GM13976 (cell line): ENCODE measurements around the gene ODF4.

Experiments used
- DNase-seq: peaks from one replicate; pipeline ENCODE4 v3.0.0; 2012; ENCODE audit warnings: low spot score
- in situ Hi-C: fragments of 300-500 bp; cut with MboI; formaldehyde crosslinking; loops from one replicate; pipeline ENCODE4 v1.12.0; 2022; ENCODE audit warnings: low sequenced_read_pairs, mixed read lengths, inconsistent platforms; ENCODE audit not compliant: unreplicated experiment
- TF ChIP-seq, protein P1 (sequence below): IDR thresholded peaks from 2 replicates; pipeline ENCODE4 v1.5.1; 2012; ENCODE audit warnings: borderline replicate concordance, mild to moderate bottlenecking; ENCODE audit not compliant: insufficient read depth; ENCODE audit errors: extremely low read depth, missing control alignments, control extremely low read depth

ODF4 gene

GRCh38 chr17:8318010-8318935 lies 21.4 kb upstream of the ODF4 start:
- in situ Hi-C loops: no loop called here
- TF ChIP-seq, protein P1, sequence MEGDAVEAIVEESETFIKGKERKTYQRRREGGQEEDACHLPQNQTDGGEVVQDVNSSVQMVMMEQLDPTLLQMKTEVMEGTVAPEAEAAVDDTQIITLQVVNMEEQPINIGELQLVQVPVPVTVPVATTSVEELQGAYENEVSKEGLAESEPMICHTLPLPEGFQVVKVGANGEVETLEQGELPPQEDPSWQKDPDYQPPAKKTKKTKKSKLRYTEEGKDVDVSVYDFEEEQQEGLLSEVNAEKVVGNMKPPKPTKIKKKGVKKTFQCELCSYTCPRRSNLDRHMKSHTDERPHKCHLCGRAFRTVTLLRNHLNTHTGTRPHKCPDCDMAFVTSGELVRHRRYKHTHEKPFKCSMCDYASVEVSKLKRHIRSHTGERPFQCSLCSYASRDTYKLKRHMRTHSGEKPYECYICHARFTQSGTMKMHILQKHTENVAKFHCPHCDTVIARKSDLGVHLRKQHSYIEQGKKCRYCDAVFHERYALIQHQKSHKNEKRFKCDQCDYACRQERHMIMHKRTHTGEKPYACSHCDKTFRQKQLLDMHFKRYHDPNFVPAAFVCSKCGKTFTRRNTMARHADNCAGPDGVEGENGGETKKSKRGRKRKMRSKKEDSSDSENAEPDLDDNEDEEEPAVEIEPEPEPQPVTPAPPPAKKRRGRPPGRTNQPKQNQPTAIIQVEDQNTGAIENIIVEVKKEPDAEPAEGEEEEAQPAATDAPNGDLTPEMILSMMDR: no peak
- peak; percentile 9 for DNase-seq

DNA sequence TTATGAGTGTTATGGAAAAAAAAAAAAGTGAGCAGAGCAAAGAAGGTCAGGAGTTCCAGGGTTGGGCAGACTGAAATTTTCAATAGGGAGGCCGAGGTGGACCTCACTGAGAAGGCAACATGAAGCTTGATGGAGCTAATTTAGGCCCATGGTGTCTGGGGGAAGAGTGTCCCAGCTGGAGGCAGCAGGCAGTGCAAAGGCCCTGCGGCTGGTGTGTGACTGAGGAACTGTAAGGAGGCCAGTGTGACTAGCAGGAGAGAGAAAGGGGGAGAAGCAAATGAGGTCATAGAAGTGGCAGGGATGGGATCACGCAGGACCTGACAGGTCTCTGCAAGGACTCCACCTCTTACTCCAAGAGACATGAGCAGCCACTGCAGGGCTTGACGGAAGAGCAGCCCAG lies 19.4 kb upstream of the ODF4 start:
- in situ Hi-C loops: no loop called here
- no peak for DNase-seq
- TF ChIP-seq, protein P1: no peak

- in situ Hi-C loops: no loop called here
- peak; percentile 26 for DNase-seq
Measured at GRCh38 chr17:8320990-8321389, 18.6 kb upstream of the ODF4 start.

GRCh38 chr17:8322061-8322460 lies 17.6 kb upstream of the ODF4 start:
- DNase-seq: no peak
- in situ Hi-C loops: no loop called here
- TF ChIP-seq, protein P1: no peak

More at GRCh38 chr17:8320990-8321389, 18.6 kb upstream of the ODF4 start:
- TF ChIP-seq, protein P1: no peak

GRCh38 chr17:8324132-8324531 lies 15.5 kb upstream of the ODF4 start:
- TF ChIP-seq, protein P1: no peak
- in situ Hi-C loops: no loop called here
- no peak for DNase-seq

- TF ChIP-seq, protein P1: no peak
- in situ Hi-C loops: no loop called here
- no peak for DNase-seq
Measured at GRCh38 chr17:8324923-8325322, 14.7 kb upstream of the ODF4 start.
